ENCODE measurements around the gene R3HDM2.

GRCh38 chr12:57352166-57352565 is 78.7 kb downstream of the R3HDM2 start:
- TF ChIP-seq CTCF (IDR thresholded peaks at IDR 0.05) (no peak), EP300 (IDR thresholded peaks at IDR 0.05; ENCODE audit: low read depth) (no peak)

All from transverse colon (tissue), 3 donors.